Measurements from ENCODE around the gene TUBD1. TPM values are rescaled to one million over a fixed set of nuclear protein-coding genes. Genes with fewer than 3 reads are reported as not detected.
"Not testable (repeated sequence)": the region's sequence is repeated elsewhere in the genome, so short reads cannot be mapped to it uniquely, and the experiment has no call there.

The TUBD1 gene
- total RNA-seq, 1 donor from 2014 or later: 11.0 TPM

DNA sequence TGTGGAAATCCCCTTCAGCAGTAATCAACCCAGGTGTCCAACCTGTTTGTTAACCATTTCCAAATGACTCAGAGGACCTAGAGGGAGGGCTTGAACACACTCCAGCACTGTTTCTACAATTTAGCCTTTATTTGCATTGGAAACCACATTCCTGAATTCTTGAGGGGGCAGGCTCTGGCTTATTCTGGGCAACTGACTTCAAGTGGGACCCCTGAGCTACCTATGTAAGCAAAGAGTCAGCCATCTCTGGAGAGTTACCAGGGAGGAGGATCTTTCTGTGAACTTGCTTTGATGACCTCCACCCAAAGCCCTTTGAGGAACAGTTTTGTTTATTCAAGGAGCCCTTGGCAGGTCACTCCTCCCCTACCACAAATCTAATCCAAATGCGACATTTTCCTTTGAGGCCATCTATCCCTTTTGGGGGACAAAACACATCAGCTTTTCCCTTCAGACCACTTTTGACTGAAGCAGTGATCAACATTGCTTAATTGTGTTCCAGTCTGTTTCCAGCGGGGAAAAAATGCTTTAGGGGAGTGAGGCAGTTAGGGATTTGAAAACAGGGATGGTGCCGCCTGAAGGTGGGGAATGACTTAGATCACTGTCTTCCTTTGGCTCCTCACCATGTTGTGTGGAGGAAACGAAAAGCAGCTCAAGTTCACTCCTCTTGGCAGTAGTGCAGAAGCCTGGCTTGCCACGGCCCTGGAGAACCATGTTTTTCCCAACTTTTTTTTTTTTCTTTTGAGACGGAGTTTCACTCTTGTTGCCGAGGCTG is 46.2 kb downstream of the TUBD1 start:
- H3K27ac Mint-ChIP-seq: peak overlapping the region; percentile 92
- peaks cover 53% of the 10 kb centered on the region for H3K4me1 Mint-ChIP-seq
- no peaks in the 10 kb centered on the region for H3K27me3 Mint-ChIP-seq
- intact Hi-C loops (cut with micrococcal nuclease): loop anchor here (1.0 to 10.0 kb wide), 5 partner anchors 48 to 229 kb away; partner anchors contain the start of genes CLTC, PTRH2, RPS6KB1 and TUBD1
- peak; percentile 86 for DNase-seq
- H3K9me3 Mint-ChIP-seq: no peaks in the 10 kb centered on the region
- peaks cover 19% of the 10 kb centered on the region for H3K36me3 Mint-ChIP-seq (ENCODE audit: low read depth)
- peak overlapping the region; percentile 47 for H3K4me3 Mint-ChIP-seq

DNA sequence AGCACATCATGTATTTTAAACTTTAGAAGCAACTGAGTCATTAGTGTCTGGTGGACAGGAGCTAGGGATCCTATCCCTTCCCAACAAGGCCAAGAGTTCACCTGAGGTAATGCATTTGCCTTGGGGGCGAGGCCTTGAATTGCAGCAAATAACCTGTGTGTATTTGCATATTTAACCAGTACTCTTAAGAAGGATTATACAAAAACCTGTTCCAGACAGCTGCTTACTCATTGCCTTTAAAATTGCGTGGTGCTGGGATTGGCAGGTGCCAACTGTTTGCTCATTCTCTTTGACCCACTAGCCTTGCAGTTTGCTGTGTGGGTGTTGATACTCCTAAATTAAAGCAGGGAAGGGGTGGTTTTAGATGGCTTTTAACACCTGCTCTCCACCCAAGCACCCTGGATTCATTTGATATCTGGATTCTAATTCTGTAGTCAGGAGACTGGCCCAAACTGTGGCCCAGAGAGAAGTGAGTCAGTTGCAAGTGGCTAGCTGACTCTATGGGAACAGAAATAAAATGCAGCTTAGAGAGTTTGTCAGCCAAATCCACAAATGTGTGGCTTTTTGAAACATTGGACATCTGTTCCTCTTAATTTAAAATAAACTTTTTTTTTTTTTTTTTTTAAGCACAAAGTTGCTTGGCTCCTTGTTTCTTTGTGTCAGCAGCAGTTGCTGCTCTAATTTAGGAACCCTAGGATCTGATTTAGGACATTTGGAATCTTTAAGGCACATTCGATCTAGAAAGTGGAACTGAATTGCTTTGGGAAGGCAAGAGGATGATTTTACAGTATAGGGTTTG is 46.9 kb downstream of the TUBD1 start:
- peak; percentile 78 for DNase-seq
- H3K27ac Mint-ChIP-seq: peak overlapping the region; percentile 92
- intact Hi-C loops (cut with micrococcal nuclease): loop anchor here (1.0 to 10.0 kb wide), 5 partner anchors 49 to 228 kb away; partner anchors contain the start of genes CLTC, PTRH2, RPS6KB1 and TUBD1

DNA sequence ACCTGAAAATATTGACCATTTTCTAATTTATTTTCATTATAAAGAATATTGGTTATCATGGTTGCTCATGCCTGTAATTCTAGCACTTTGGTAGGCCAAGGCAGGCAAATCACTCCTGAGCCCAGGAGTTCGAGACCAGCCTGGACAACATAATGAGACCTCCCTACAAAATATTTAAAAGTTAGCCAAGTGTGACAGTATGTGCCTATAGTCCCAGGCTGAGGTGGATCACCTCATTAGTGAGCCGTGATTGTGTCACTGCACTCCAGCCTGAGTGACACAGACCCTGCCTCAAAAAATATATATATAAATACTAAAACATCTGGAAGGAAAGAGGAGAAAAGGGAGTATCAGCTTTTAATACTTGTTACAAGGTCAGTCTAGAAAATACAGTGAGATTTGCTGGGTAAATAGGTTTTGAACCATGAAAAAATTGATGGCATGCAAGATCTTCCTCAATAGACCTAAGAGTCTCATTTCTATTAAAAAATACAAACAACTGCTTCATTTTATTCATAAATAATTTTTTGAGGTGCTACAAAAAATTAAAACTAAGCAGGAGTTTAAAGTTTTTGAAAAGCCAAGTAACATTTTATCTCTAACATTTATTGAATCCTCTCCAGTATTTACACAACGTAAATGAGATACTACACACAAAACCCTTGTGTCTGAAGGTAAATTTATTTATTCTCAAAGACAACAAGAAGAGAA is 47.7 kb downstream of the TUBD1 start:
- H3K27ac Mint-ChIP-seq: peak overlapping the region; percentile 92
- H3K27me3 Mint-ChIP-seq: peaks cover 2% of the 10 kb centered on the region
- H3K4me3 Mint-ChIP-seq: peak overlapping the region; percentile 77
- intact Hi-C loops (cut with micrococcal nuclease): loop anchor here (5.0 to 10.0 kb wide), 3 partner anchors 50 to 1508 kb away; partner anchors contain the start of genes CLTC, RPS6KB1 and TUBD1
- H3K9me3 Mint-ChIP-seq: peaks cover 12% of the 10 kb centered on the region
- DNase-seq: no peak
- peaks cover 55% of the 10 kb centered on the region for H3K4me1 Mint-ChIP-seq
- H3K36me3 Mint-ChIP-seq (ENCODE audit: low read depth): peaks cover 34% of the 10 kb centered on the region

More for the DNA sequence above, 46.9 kb downstream of the TUBD1 start:
- peaks cover 2% of the 10 kb centered on the region for H3K27me3 Mint-ChIP-seq
- H3K9me3 Mint-ChIP-seq: peaks cover 5% of the 10 kb centered on the region
- H3K36me3 Mint-ChIP-seq (ENCODE audit: low read depth): peaks cover 26% of the 10 kb centered on the region
- peak overlapping the region; percentile 77 for H3K4me3 Mint-ChIP-seq
- H3K4me1 Mint-ChIP-seq: peaks cover 55% of the 10 kb centered on the region

DNA sequence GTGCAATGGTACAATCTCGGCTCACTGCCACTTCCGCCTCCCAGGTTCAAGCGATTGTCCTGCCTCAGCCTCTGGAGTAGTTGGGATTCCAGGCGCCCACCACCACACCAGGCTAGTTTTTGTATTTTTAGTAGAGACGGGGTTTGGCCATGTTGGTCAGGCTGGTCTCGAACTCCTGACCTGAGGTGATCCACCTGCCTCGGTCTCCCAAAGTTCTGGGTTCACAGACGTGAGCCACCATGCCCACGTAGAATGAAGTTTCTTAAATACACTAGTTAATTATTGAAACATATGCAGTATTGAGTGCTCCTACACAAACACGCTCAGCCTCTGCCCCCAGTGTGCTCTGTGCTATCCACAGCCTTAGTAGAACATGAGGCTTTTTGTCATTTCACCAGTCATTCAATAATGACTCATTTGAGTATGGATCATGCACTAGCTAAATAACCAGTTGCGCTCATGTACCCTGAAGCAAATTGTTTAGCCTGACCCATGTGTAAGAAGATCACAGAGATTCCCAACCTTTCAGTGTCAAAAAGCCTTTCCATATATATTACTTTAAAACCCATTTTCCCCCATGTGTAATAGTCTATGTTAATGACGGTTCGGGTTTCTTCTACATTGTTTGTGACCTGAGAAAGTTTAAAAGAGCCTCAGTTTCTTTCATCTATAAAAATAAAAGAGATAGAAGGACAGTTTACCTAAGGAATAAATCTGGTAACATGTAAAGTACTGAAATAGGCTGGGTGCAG is 49.7 kb downstream of the TUBD1 start:
- H3K27me3 Mint-ChIP-seq: peaks cover 2% of the 10 kb centered on the region
- H3K36me3 Mint-ChIP-seq (ENCODE audit: low read depth): peaks cover 54% of the 10 kb centered on the region
- DNase-seq: peak; percentile 85
- H3K27ac Mint-ChIP-seq: peak overlapping the region; percentile 99
- H3K4me1 Mint-ChIP-seq: peaks cover 42% of the 10 kb centered on the region
- H3K4me3 Mint-ChIP-seq: peak overlapping the region; percentile 98
- peaks cover 12% of the 10 kb centered on the region for H3K9me3 Mint-ChIP-seq
- intact Hi-C loops (cut with micrococcal nuclease): loop anchor here (2.0 to 10.0 kb wide), 3 partner anchors 14 to 1506 kb away; partner anchors contain the start of genes RPS6KB1 and TUBD1

DNA sequence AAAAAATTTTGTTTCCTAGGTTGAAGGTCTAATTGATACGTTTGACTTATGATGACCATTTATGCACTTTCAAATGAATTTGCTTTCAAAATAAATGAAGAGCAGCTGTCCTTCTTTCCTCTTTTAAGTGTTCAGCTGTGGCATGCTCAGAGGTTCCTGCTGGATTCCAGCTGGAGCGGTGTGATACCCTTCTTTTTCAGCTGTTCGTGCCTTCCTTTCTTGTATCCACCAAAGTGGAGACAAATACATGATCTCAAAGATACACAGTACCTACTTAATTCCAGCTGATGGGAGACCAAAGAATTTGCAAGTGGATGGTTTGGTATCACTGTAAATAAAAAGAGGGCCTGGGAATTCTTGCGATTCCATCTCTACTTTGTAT is 50.9 kb downstream of the TUBD1 start:
- intact Hi-C loops (cut with micrococcal nuclease): loop anchor here (2.0 to 10.0 kb wide), 3 partner anchors 13 to 1505 kb away; partner anchors contain the start of genes RPS6KB1 and TUBD1
- Mint-ChIP-seq H3K27ac (peak overlapping the region; percentile 99), H3K9me3 (peaks cover 12% of the 10 kb centered on the region), H3K36me3 (ENCODE audit: low read depth) (peaks cover 60% of the 10 kb centered on the region), H3K4me1 (peaks cover 42% of the 10 kb centered on the region), H3K4me3 (peak overlapping the region; percentile 98)
- DNase-seq: peak; percentile 72
- not testable (repeated sequence) for H3K27me3 Mint-ChIP-seq

DNA sequence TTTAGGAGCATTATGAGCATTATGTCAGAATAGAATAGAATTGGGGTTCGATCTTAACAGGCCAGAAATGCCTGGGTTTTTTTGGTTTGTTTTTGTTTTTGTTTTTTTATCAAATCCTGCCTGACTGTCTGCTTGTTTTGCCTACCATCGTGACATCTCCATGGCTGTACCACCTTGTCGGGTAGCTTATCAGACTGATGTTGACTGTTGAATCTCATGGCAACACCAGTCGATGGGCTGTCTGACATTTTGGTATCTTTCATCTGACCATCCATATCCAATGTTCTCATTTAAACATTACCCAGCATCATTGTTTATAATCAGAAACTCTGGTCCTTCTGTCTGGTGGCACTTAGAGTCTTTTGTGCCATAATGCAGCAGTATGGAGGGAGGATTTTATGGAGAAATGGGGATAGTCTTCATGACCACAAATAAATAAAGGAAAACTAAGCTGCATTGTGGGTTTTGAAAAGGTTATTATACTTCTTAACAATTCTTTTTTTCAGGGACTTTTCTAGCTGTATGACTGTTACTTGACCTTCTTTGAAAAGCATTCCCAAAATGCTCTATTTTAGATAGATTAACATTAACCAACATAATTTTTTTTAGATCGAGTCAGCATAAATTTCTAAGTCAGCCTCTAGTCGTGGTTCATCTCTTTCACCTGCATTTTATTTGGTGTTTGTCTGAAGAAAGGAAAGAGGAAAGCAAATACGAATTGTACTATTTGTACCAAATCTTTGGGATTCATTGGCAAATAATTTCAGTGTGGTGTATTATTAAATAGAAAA is 51.5 kb downstream of the TUBD1 start:
- H3K4me3 Mint-ChIP-seq: peak overlapping the region; percentile 98
- peak overlapping the region; percentile 99 for H3K27ac Mint-ChIP-seq
- H3K9me3 Mint-ChIP-seq: peaks cover 12% of the 10 kb centered on the region
- not testable (repeated sequence) for H3K27me3 Mint-ChIP-seq
- H3K4me1 Mint-ChIP-seq: peaks cover 40% of the 10 kb centered on the region
- DNase-seq: peak; percentile 85
- intact Hi-C loops (cut with micrococcal nuclease): loop anchor here (5.0 to 10.0 kb wide), 2 partner anchors 54 to 1504 kb away; partner anchors contain the start of genes RPS6KB1 and TUBD1
- H3K36me3 Mint-ChIP-seq (ENCODE audit: low read depth): peaks cover 60% of the 10 kb centered on the region

DNA sequence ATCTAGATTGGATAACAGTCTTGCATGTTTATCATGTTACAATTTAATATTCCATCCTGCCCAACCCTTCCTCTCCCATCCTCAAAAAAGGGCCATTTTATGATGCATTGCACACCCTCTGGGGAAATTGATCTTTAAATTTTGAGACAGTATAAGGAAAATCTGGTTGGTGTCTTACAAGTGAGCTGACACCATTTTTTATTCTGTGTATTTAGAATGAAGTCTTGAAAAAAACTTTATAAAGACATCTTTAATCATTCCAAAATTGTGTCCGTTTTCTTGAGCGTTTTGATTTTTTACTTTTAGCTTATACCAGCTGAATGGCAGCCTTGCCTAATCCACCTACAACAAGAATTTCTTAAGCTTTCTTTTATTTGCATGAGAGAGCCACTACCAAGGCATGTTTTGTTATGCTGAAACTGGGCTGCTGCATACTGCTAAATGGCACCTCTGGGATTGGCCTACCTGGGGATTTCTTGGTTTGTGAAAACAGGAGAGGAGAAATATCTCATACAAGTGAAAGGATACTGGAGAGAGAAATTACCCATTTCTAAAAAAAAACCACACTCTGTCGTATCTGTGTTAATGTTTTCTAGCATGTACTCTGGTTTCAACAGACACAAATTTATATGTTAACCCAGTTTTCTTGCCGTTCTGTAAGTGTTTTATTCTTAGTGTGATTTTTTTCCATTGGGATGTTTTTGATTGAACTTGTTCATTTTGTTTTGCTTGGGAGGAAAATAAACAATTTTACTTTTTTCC is 52.2 kb downstream of the TUBD1 start:
- peak; percentile 83 for DNase-seq
- H3K9me3 Mint-ChIP-seq: peaks cover 12% of the 10 kb centered on the region
- H3K27ac Mint-ChIP-seq: peak overlapping the region; percentile 99
- peaks cover 61% of the 10 kb centered on the region for H3K36me3 Mint-ChIP-seq (ENCODE audit: low read depth)
- H3K4me1 Mint-ChIP-seq: peaks cover 38% of the 10 kb centered on the region
- intact Hi-C loops (cut with micrococcal nuclease): loop anchor here (5.0 to 10.0 kb wide), 2 partner anchors 54 to 1503 kb away; partner anchors contain the start of genes RPS6KB1 and TUBD1
- H3K27me3 Mint-ChIP-seq: peaks cover 2% of the 10 kb centered on the region
- peak overlapping the region; percentile 98 for H3K4me3 Mint-ChIP-seq

DNA sequence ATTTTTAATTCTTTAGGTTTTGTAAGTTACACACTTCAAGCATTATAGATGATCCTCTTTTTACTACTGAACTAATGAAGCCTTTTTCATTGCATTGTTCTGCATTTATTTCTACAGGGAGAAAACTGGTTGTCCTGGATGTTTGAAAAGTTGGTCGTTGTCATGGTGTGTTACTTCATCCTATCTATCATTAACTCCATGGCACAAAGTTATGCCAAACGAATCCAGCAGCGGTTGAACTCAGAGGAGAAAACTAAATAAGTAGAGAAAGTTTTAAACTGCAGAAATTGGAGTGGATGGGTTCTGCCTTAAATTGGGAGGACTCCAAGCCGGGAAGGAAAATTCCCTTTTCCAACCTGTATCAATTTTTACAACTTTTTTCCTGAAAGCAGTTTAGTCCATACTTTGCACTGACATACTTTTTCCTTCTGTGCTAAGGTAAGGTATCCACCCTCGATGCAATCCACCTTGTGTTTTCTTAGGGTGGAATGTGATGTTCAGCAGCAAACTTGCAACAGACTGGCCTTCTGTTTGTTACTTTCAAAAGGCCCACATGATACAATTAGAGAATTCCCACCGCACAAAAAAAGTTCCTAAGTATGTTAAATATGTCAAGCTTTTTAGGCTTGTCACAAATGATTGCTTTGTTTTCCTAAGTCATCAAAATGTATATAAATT is 53.0 kb downstream of the TUBD1 start:
- H3K4me3 Mint-ChIP-seq: peak overlapping the region; percentile 98
- H3K36me3 Mint-ChIP-seq (ENCODE audit: low read depth): peaks cover 63% of the 10 kb centered on the region
- DNase-seq: peak; percentile 76
- H3K4me1 Mint-ChIP-seq: peaks cover 33% of the 10 kb centered on the region
- H3K27me3 Mint-ChIP-seq: peaks cover 2% of the 10 kb centered on the region
- peak overlapping the region; percentile 99 for H3K27ac Mint-ChIP-seq
- H3K9me3 Mint-ChIP-seq: peaks cover 12% of the 10 kb centered on the region
- intact Hi-C loops (cut with micrococcal nuclease): loop anchor here (5.0 to 10.0 kb wide), 2 partner anchors 55 to 1502 kb away; partner anchors contain the start of genes RPS6KB1 and TUBD1

DNA sequence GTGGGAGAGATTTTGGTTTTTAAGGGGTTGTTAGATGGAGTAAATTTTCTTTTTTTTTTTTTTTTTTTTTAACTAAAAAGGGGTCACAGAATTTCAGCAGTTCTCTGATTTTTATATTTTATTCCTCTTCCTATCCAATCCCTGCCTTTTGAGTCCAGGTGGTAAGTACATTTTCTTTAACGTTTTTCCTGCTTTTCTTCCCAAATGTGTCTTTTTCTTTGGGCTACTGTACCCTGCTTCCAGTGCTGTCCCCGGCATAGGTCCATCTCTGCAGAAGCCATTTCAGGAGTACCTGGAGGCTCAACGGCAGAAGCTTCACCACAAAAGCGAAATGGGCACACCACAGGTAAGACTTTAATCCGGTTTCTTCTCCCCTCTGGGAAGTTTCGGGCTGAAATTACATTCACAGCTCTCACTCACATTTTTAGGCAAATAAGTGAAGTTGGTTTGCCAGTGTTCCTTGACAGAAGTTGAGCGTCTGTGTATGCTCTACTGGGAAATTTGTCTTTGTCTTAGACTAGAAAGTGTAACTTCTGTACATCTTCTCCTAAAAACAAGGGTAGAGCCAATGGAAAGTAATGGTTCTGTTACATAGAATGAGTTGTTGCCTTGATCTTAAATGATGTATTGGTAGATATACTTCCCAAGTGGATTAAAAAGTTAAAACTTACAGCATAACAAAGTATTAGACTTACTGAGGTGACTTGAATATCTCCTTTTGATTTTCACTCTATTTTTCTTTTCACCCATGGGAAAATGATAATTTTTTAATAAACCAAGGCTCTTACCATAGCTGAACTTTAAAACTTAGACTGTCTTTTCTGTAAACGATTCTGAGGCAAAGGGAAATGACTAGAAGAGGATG is 54.5 kb downstream of the TUBD1 start:
- intact Hi-C loops (cut with micrococcal nuclease): no loop called here
- DNase-seq: peak; percentile 88
- H3K4me1 Mint-ChIP-seq: peaks cover 33% of the 10 kb centered on the region

DNA sequence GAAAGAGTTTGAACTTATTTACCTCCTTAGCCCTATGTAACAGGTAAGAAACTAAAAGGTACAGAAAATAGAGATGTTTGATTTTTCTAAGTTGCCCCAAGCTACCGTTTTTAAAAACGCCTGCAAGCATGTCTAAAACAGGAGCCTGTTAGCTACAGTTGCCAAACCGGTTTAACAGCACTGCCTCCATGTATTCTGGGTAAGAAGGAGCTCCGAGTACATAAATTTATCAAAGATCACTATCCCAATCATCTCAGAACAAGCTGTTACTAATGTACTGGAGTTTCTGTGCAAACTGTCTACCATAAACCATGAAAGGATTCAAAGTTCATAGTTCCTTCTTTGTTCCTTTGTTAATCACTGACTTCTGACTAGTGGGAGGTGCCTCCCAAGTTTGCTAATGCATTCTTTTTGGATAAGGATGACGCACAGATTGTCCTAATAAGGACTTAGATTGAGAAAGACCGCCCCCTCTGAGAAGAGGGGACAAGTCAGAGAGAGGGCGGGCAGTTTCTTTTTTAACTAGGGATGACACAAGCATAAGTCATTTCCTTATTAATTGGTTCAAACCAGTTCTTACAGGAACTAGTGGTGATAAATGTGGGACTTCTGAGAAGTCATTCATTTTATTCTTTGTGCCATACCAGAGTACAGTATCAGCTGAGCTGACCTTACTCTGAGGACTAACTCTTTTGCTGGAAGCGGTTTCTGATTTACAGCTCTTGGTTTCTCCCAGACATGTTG is 55.3 kb downstream of the TUBD1 start:
- peaks cover 59% of the 10 kb centered on the region for H3K36me3 Mint-ChIP-seq (ENCODE audit: low read depth)
- peaks cover 12% of the 10 kb centered on the region for H3K9me3 Mint-ChIP-seq
- peaks cover 32% of the 10 kb centered on the region for H3K4me1 Mint-ChIP-seq
- intact Hi-C loops (cut with micrococcal nuclease): loop anchor here (1.0 to 2.0 kb wide), 3 partner anchors 8 to 83 kb away; no protein-coding TSS in a partner anchor
- H3K27me3 Mint-ChIP-seq: peaks cover 2% of the 10 kb centered on the region
- H3K4me3 Mint-ChIP-seq: peak overlapping the region; percentile 98
- peak overlapping the region; percentile 99 for H3K27ac Mint-ChIP-seq
- peak; percentile 94 for DNase-seq

More for the DNA sequence above, 54.5 kb downstream of the TUBD1 start:
- Mint-ChIP-seq H3K27ac (peak overlapping the region; percentile 99), H3K4me3 (peak overlapping the region; percentile 98), H3K27me3 (peaks cover 2% of the 10 kb centered on the region), H3K9me3 (peaks cover 12% of the 10 kb centered on the region), H3K36me3 (ENCODE audit: low read depth) (peaks cover 63% of the 10 kb centered on the region)

Measured in activated CD4-positive, alpha-beta T cell treated with anti-CD3 and anti-CD28 coated beads, Interleukin-2, amount 10 ng/mL, durations not matched to agents 24 days and 14 days (primary cell).